T-cell (primary cell): Measurements from ENCODE around the gene SREBF2. TPM values are rescaled to one million over a fixed set of nuclear protein-coding genes. Genes with fewer than 3 reads are reported as not detected.

Source experiments
- ATAC-seq, 4 experiments: fragments of 200-7000 bp in 3 of 4; fragments of 150-1000 bp in 1 of 4; cut with Tn5 transposase; replicated peaks in 1 of 4; 1 replicate in 3 of 4; 2 replicates in 1 of 4; pipeline ENCODE4 v1.10.0; 2021; ENCODE audit warnings: moderate library complexity in 3 of 4, mild to moderate bottlenecking in 2 of 4, moderate number of reproducible peaks in 1 of 4
- CTCF ChIA-PET, 2 donors: fragments of 300-600 bp; sonication (Branson Sonifier 250); formaldehyde crosslinking; loops; one replicate each; lab custom pipeline; 2022; ENCODE audit warnings: antibody characterized with exemption in 2 of 2; lab: Charles Lee
- POLR2A ChIA-PET, 2 donors: fragments of 300-600 bp; sonication (Branson Sonifier 250); formaldehyde crosslinking; loops; one replicate each; lab custom pipeline; 2022; ENCODE audit warnings: antibody characterized with exemption in 2 of 2; lab: Charles Lee
- DNase-seq, 35 experiments: peaks; one replicate each; pipeline versions ENCODE4 v3.0.0 to v3.0.0-alpha.2; 2013 to 2023
- H3K27ac ChIP-seq: one replicate; pipeline ENCODE4 v1.5.1; 2013; ENCODE audit warnings: low read length
- H3K27me3 ChIP-seq, 2 experiments: replicated peaks in 1 of 2; 1 replicate in 1 of 2; 2 replicates in 1 of 2; pipeline versions ENCODE4 v1.6.1 to v1.7.0; 2013; ENCODE audit warnings: low read length in 1 of 2, mixed read lengths in 1 of 2; ENCODE audit not compliant: control insufficient read depth in 2 of 2, insufficient read depth in 2 of 2; ENCODE audit errors: extremely low read depth in 1 of 2
- H3K36me3 ChIP-seq, 2 donors: 1 replicate in 1 of 2; 2 replicates in 1 of 2; pipeline versions ENCODE4 v1.6.1 to v1.7.0; 2013; ENCODE audit warnings: low read length in 1 of 2; ENCODE audit not compliant: control insufficient read depth in 2 of 2, insufficient read depth in 1 of 2; ENCODE audit errors: extremely low read depth in 1 of 2
- H3K4me1 ChIP-seq, 2 experiments: 1 replicate in 1 of 2; 2 replicates in 1 of 2; pipeline versions ENCODE4 v1.6.1 to v1.7.0; 2013; ENCODE audit warnings: low read length in 2 of 2, mixed read lengths in 1 of 2; ENCODE audit not compliant: insufficient read depth in 2 of 2, control insufficient read depth in 1 of 2; ENCODE audit errors: extremely low read depth in 1 of 2
- H3K4me3 ChIP-seq, 2 donors: 1 replicate in 1 of 2; 2 replicates in 1 of 2; pipeline versions ENCODE4 v1.5.1 to v1.7.0; 2013; ENCODE audit warnings: mild to moderate bottlenecking in 2 of 2, low read length in 1 of 2, moderate library complexity in 1 of 2; ENCODE audit not compliant: control insufficient read depth in 1 of 2; ENCODE audit errors: extremely low read depth in 1 of 2
- H3K9me3 ChIP-seq: 2 replicates; pipeline ENCODE4 v1.7.0; 2013
- H3K27ac Mint-ChIP-seq, 2 donors: one replicate each; pipeline ENCODE4 v1.8.0; 2020 to 2021; ENCODE audit warnings: mild to moderate bottlenecking in 2 of 2, mixed read lengths in 2 of 2
- H3K27me3 Mint-ChIP-seq, 2 donors: one replicate each; pipeline ENCODE4 v1.8.0; 2021 to 2022; ENCODE audit warnings: mixed read lengths in 2 of 2
- H3K36me3 Mint-ChIP-seq: one replicate; pipeline ENCODE4 v1.8.0; 2021; ENCODE audit warnings: mixed read lengths
- H3K4me1 Mint-ChIP-seq, 3 donors: one replicate each; pipeline ENCODE4 v1.8.0; 2020 to 2022; ENCODE audit warnings: mixed read lengths in 3 of 3, mild to moderate bottlenecking in 1 of 3
- H3K4me3 Mint-ChIP-seq, 3 donors: one replicate each; pipeline ENCODE4 v1.8.0; 2020 to 2022; ENCODE audit warnings: mild to moderate bottlenecking in 3 of 3, mixed read lengths in 3 of 3, moderate library complexity in 3 of 3
- H3K9me3 Mint-ChIP-seq, 3 donors: one replicate each; pipeline ENCODE4 v1.8.0; 2020 to 2022; ENCODE audit warnings: mixed read lengths in 3 of 3
- WGBS: methylation state at CpG from one replicate; pipeline ENCODE4 v1.1.5; 2013; ENCODE audit warnings: missing lambda C conversion rate; ENCODE audit not compliant: insufficient coverage; 5-methylcytosine and 5-hydroxymethylcytosine counted together
- total RNA-seq, 35 experiments: library from RNA in 6 of 35; stranded (reverse) in 6 of 35; fragments of 120-200 nt in 1 of 35; gene quantifications; one replicate each; pipeline versions ENCODE4 v1.2.1 to v1.2.4 and lab custom pipeline; 2013 to 2026

Gene SREBF2
- total RNA-seq, 5 donors from 2014 or later (not counting 1 experiment from before 2014, with no cell fraction given) = 71.9 to 128 (median 112) TPM

DNA sequence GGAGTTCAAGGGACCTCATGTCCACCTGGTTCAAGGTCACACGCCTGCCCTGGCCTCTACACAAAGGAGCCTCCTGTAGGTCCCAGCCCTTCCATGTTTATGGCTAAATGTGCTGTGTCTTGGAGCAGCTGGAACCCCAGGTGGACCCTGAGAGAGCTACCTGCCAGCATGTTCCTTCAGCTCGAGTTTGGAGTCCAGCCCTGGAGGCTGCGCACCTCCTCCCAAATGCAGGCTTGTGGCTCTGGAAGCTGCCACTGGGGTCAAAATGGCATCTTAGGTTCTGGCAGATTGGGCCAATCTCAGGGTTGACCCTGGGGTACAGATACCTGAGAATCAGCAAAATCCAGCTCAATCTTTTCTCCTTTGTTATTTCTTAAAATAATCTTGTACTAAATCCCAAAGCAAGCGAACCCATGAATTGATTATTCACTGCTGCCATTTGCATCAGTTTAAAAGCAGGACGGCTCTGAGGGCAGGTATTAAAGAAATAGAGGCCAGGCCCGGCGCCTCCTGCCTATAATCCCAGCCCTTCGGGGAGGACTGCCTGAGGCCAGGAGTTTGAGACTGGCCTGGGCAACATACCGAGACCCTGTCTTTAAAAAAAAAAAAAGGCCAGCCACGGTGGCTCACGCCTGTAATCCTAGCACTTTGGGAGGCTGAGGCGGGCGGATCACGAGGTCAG lies 90.8 kb downstream of the SREBF2 start:
- DNase-seq = no peak
- peaks cover 3 to 46% of the 10 kb centered on the region in 2 experiments for H3K4me1 ChIP-seq
- H3K27me3 ChIP-seq = peaks cover 0 to 30% of the 10 kb centered on the region in 2 experiments
- H3K27me3 Mint-ChIP-seq = no peaks in the 10 kb centered on the region
- no peak overlapping the region for H3K4me3 Mint-ChIP-seq
- H3K36me3 Mint-ChIP-seq = no peaks in the 10 kb centered on the region
- no peak overlapping the region for H3K27ac Mint-ChIP-seq
- WGBS = 88% methylated on average over 7 of the region's 14 CpGs
- no peaks in the 10 kb centered on the region for H3K36me3 ChIP-seq
- H3K4me1 Mint-ChIP-seq = peaks cover 22 to 32% (median 29%) of the 10 kb centered on the region in 3 donors
- CTCF ChIA-PET = interaction anchor here in 1 of 2 donors (0.6 to 1.7 kb wide), 2 partner anchors 17 to 84 kb away, joined by 3 to 6 read pairs; no protein-coding TSS in a partner anchor
- H3K9me3 Mint-ChIP-seq = no peaks in the 10 kb centered on the region
- POLR2A ChIA-PET = interaction anchor here (0.7 to 1.1 kb wide), 4 partner anchors 11 to 226 kb away, joined by 3 read pairs; no protein-coding TSS in a partner anchor
- no peak for ATAC-seq
- no peaks in the 10 kb centered on the region for H3K9me3 ChIP-seq
- no peak overlapping the region for H3K27ac ChIP-seq
- H3K4me3 ChIP-seq = no peak overlapping the region

DNA sequence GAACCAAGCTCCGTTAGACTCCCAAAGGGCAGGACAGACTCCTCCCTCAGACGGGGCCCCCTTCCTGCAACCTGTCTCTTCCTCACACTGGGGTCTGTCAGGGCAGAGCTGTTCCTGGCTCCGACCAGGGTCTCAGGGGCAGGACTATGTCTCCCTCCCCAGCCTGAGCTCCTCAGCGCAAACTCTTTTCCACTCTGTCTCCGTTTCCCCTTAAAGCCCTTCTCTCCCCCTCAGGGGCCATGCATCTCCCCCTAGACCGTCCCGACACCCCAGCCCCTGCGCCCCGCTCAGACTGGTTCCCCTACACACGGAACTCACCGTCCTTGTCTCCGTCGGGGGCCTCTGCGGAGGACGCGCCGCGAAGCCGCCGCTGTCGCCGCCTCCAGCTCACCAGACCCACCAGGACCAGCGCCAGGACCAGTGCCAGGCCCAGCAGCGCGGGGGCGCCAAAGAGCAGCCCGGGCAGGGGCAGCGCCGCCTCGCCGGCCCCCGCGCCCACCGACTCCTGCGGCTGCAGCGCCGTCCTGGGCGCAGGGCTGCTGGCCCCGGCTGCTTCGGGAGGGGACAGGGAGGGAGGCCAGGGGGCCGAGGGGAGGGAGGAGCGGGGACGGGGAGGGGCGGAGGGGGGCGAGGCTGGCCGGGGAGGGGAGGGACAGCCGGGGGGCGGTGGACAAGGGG lies 93.0 kb downstream of the SREBF2 start:
- ChIA-PET POLR2A (interaction anchor here in 1 of 2 donors (0.8 to 1.0 kb wide), 3 partner anchors 14 to 125 kb away, joined by 5 to 9 read pairs (median 5); partner anchors contain the start of gene CCDC134), CTCF (interaction anchor here (0.5 to 4.5 kb wide), 13 partner anchors 14 to 975 kb away, joined by 3 to 48 read pairs (median 4); partner anchors contain the start of genes SNU13 (in 1 of the 2) and SREBF2 (in 1 of the 2))
- 6% methylated on average over 29 of the region's 48 CpGs for WGBS
- DNase-seq (peak; percentile 39 to 86 (median 69)), ATAC-seq (peak; percentile 81 to 87 (median 86))
- no peak overlapping the region for H3K27ac ChIP-seq
- peaks cover 0 to 19% of the 10 kb centered on the region in 2 experiments for H3K27me3 ChIP-seq
- Mint-ChIP-seq H3K36me3 (no peaks in the 10 kb centered on the region), H3K9me3 (no peaks in the 10 kb centered on the region), H3K27me3 (no peaks in the 10 kb centered on the region), H3K27ac (peak overlapping the region; percentile 39 to 69), H3K4me3 (peak overlapping the region; percentile 78 to 79 (median 79)), H3K4me1 (peaks cover 16 to 24% (median 21%) of the 10 kb centered on the region in 3 donors)
- peaks cover 0 to 34% of the 10 kb centered on the region in 2 experiments for H3K4me1 ChIP-seq
- H3K36me3 ChIP-seq = no peaks in the 10 kb centered on the region
- H3K9me3 ChIP-seq = no peaks in the 10 kb centered on the region
- H3K4me3 ChIP-seq = peak overlapping the region; percentile 32 to 37

DNA sequence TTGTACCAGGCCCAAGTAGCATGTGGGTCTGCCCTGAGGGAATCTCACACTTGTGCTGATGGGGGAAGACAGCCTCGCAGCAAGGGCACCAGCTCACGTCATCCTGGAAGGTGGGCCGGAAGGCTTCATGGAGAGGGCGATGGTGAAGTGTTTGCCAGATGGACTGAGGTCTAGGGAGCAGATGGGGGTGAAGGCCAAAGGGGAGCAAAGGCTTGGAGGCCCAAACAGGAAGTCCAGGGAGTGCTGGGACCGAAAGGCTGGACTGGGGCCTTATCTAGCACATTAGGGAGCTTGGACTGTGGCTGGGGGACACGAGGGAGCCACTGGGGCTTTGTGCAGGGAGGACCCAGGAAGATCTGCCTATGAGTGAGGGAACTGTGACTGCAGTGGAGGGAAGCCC lies 94.9 kb downstream of the SREBF2 start:
- Mint-ChIP-seq H3K27me3 (no peaks in the 10 kb centered on the region), H3K9me3 (no peaks in the 10 kb centered on the region), H3K4me3 (peak overlapping the region in 2 of 3 donors; percentile 74 to 76), H3K27ac (peak overlapping the region in 1 of 2 donors; percentile 71), H3K36me3 (no peaks in the 10 kb centered on the region), H3K4me1 (peaks cover 16 to 29% (median 21%) of the 10 kb centered on the region in 3 donors)
- Histone ChIP-seq H3K27me3 (peaks cover 0 to 19% of the 10 kb centered on the region in 2 experiments), H3K36me3 (no peaks in the 10 kb centered on the region), H3K27ac (no peak overlapping the region), H3K4me1 (peaks cover 0 to 34% of the 10 kb centered on the region in 2 experiments), H3K9me3 (no peaks in the 10 kb centered on the region), H3K4me3 (no peak overlapping the region)
- ChIA-PET POLR2A (no interaction called here), CTCF (interaction anchor here in 1 of 2 donors (4.5 kb wide), 1 partner anchor 12 kb away, joined by 48 read pairs; no protein-coding TSS in a partner anchor)
- WGBS = 87% methylated on average over 5 of the region's 6 CpGs
- DNase-seq (no peak), ATAC-seq (no peak)

DNA sequence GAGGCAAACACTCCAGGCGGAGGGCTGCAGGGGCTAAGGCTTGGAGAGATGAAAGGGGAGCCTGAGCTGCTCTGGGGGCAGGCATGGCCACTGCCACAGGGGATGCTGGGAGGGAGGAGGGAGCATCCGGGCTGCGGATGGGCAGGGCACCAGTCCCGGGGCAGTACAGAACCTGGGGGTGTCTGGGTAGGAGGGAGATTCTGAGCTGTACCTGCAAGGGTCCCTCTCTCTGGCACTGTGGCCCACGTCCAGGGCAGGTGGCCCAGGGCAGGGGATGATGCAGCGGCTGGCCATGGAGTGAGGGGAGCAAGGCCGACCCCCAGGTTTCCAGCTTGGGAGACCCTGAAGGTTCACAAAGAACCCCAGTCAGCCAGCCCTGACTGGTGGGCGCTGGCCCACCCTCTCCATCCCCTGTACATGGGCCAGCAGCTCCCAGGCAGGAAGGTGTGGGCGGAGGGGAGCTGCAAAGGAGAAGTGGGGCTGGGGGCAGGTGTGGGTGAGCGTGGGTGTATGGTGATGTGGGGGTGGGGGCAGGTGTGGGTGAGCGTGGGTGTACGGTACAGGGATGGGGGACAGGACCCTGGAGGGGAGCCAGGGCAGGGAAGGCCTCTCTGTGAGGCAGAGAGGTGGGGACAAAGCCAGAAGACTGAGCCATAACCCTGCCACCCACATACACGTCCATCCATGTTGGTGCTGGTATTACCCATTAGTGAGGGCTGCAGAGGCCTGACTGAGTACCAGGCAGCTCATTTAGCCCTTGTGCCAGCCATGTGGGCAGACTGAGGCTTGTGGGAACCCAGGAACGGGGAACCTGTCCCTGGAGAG lies 95.9 kb downstream of the SREBF2 start:
- H3K27ac ChIP-seq = no peak overlapping the region
- POLR2A ChIA-PET = no interaction called here

DNA sequence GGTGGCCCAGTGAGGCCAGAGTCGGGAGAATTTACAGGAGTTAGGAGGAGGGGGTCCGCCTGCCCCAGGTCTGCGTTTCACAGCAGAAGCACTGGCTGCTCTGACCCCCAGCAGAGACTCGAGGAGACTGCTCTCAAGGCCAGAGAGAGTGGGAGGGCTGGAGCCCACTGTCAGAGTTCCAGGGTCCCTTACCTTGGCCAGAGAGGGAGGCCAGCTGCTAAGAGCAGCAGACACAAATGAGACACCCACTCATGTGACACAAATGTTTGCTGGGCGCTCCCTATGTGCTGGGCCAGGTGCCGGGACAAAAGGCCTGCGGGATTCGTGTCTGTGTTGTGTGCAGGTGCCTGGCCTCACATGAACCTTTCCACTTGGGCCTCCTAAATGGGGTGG lies 96.5 kb downstream of the SREBF2 start:
- POLR2A ChIA-PET = no interaction called here
- H3K27ac ChIP-seq = no peak overlapping the region
- Mint-ChIP-seq H3K27ac (no peak overlapping the region), H3K27me3 (no peaks in the 10 kb centered on the region), H3K4me1 (peaks cover 17 to 30% (median 21%) of the 10 kb centered on the region in 3 donors), H3K36me3 (no peaks in the 10 kb centered on the region), H3K4me3 (peak overlapping the region in 1 of 3 donors; percentile 6), H3K9me3 (no peaks in the 10 kb centered on the region)
- peaks cover 0 to 37% of the 10 kb centered on the region in 2 experiments for H3K4me1 ChIP-seq
- no peaks in the 10 kb centered on the region for H3K36me3 ChIP-seq
- CTCF ChIA-PET = interaction anchor here in 1 of 2 donors (4.5 kb wide), 1 partner anchor 11 kb away, joined by 48 read pairs; no protein-coding TSS in a partner anchor
- no peaks in the 10 kb centered on the region for H3K9me3 ChIP-seq
- ATAC-seq (no peak), DNase-seq (no peak)
- H3K4me3 ChIP-seq = no peak overlapping the region
- H3K27me3 ChIP-seq = peaks cover 0 to 17% of the 10 kb centered on the region in 2 experiments
- 93% methylated on average over 8 of the region's 8 CpGs for WGBS

More for the DNA sequence above, 95.9 kb downstream of the SREBF2 start:
- 67% methylated on average over 10 of the region's 14 CpGs for WGBS
- Histone ChIP-seq H3K4me1 (peaks cover 0 to 37% of the 10 kb centered on the region in 2 experiments), H3K27me3 (peaks cover 0 to 17% of the 10 kb centered on the region in 2 experiments), H3K36me3 (no peaks in the 10 kb centered on the region), H3K4me3 (no peak overlapping the region), H3K9me3 (no peaks in the 10 kb centered on the region)
- Mint-ChIP-seq H3K4me1 (peaks cover 17 to 30% (median 21%) of the 10 kb centered on the region in 3 donors), H3K27ac (no peak overlapping the region), H3K36me3 (no peaks in the 10 kb centered on the region), H3K27me3 (no peaks in the 10 kb centered on the region), H3K9me3 (no peaks in the 10 kb centered on the region), H3K4me3 (peak overlapping the region in 2 of 3 donors; percentile 6 to 16)
- CTCF ChIA-PET = interaction anchor here (0.6 to 4.5 kb wide), 3 partner anchors 11 to 156 kb away, joined by 3 to 48 read pairs (median 7); no protein-coding TSS in a partner anchor
- DNase-seq (no peak), ATAC-seq (no peak)
